GM18517 (cell line): Measurements from ENCODE around the gene FICD.

Experiments used
- ATAC-seq: cut with Tn5 transposase; IDR thresholded peaks from one replicate; pipeline ENCODE4 v1.9.1; 2021; ENCODE audit warnings: mild to moderate bottlenecking, moderate library complexity; ENCODE audit not compliant: unreplicated experiment

Gene FICD

DNA sequence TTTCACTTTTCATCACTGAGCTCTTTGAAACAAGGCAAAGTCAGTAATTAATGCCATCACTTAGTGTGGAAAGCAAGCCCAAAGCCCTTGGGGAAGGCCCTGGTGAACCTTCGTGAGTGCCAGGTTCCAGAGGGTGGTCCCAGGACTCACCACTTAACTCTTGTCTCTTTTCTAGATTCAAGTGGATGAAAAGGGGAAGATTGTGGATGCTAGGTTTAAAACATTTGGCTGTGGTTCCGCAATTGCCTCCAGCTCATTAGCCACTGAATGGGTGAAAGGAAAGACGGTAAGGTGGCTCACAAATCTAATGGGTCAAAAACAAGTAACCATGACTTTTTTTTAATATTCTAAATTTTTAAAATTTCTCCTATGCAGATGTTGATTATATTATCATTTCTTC lies 50.1 kb downstream of the FICD start:
- no peak for ATAC-seq

DNA sequence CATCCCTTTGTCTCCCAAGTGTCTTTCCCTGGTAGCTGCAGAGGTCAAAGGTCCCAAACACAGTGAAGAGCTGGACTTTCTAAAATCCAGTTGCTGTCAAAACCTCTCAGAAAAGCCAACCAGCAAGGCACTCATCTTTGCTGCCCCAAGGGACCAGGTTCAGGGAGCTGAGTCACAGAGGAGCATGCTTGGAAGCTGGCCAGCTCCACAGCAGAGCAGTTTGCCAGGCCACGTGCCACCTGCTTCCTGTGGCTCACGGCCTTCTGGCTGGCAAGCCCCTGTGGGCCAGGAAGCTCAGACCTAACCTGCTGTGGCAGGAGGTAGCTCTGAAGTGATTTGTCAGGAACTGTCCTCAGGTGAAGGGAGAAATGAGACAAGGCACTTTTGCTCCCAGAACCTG lies 50.9 kb downstream of the FICD start:
- no peak for ATAC-seq

GRCh38 chr12:108566452-108566851 lies 51.4 kb downstream of the FICD start:
- no peak for ATAC-seq

GRCh38 chr12:108567406-108568337 lies 52.6 kb downstream of the FICD start:
- ATAC-seq: no peak

DNA sequence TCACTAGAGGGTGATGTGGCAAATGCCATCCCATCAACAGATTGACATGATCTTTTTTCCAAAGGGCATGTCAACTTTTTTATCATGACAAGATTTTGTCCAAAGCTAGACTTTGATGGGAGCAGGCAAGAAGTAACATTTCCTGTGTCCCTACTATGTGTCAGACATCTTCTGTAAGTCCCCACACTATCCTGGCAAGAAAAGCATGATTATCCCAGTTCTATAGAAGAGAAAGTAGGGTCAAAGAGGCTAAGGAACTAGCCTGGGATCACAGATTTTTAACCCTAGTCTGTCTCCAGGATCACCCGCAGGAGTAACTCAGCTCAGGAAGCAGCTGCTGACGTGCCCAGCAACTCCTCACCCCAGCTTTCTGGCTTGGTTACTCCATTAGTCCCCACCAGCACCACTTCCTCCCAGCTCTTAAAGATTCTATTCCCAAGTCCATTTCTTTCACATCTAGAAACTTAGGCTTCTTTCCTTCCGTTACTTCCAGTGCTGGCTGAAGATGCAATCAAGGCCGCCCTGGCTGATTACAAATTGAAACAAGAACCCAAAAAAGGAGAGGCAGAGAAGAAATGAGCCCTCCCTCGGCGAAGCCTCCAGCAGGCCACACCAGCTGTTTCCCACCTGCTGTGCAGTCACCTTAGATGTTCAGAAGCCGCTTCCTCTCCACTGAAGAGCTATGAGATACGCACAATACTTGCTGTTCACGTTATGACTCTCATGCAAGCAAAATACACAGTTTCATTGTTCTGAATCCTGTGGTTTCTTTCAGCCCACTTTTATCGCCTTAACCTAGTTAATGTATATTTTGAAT lies 53.5 kb downstream of the FICD start:
- ATAC-seq: peak; percentile 71
